T-helper 22 cell (primary cell): ENCODE measurements around the gene FRAS1.

Experiments
- DNase-seq: peaks from one replicate; pipeline ENCODE4 v3.0.0-alpha.2; 2020; ENCODE audit warnings: low read depth

Gene FRAS1

GRCh38 chr4:78551420-78552351 is 494.6 kb downstream of the FRAS1 start, which contains the start of gene ANXA3:
Gene ANXA3 (plus strand): TSS chr4:78551770. CDS start chr4:78554474, 2,704 bp downstream.
- DNase-seq = no peak

- DNase-seq = no peak
Observed at GRCh38 chr4:78552389-78553042, 495.4 kb downstream of the FRAS1 start.

- DNase-seq = no peak
Observed at GRCh38 chr4:78553043-78553396, 495.9 kb downstream of the FRAS1 start.

DNA sequence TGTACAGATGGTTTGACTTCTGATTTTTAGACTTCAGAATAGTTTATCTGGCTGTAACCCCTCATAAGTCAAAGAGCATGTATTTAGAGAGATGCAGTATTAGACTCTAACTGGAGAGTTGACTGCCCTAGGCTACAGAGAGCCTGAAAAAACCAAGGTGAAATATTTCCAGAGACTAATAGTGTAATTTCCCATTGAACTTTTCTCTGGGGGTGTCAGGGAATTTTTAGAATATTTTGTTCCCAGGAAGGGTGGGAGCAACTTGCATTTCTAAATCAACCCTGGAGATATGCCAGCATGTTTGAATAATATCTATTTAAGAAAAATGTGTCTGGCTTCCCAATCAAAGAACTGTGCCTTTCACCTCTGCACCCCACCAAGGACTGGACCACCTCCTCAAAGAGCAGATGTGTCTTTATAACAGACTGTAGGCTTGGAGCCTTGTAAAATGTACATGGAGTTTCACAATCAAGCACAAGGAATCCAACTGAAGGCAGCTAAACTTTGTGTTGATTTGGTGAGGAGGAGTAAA is 496.5 kb downstream of the FRAS1 start:
- DNase-seq = no peak

GRCh38 chr4:78556665-78557064 is 499.5 kb downstream of the FRAS1 start:
- no peak for DNase-seq

- DNase-seq = no peak
Observed at GRCh38 chr4:78557841-78558240, 500.7 kb downstream of the FRAS1 start.

DNA sequence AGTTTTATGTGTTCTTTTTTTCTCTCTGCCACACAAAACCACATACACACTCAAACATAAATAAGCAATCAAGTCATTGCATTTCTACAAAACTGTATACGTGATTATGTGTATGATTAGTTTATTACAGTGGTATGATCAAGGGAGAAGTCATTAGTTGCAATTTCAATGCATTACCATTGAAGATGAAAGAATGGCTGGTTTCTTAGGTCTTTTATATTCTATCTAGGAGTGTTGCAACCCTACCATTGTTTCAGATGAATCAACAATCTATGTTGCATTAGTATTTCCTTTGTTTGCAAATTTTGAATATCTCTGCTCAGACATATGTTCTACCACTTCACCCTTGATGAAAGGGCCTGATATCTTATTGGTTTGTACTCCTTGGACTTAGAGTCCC is 501.3 kb downstream of the FRAS1 start:
- no peak for DNase-seq

GRCh38 chr4:78560296-78560963 is 503.3 kb downstream of the FRAS1 start:
- DNase-seq = no peak

- no peak for DNase-seq
Observed at GRCh38 chr4:78561677-78562076, 504.6 kb downstream of the FRAS1 start.

DNA sequence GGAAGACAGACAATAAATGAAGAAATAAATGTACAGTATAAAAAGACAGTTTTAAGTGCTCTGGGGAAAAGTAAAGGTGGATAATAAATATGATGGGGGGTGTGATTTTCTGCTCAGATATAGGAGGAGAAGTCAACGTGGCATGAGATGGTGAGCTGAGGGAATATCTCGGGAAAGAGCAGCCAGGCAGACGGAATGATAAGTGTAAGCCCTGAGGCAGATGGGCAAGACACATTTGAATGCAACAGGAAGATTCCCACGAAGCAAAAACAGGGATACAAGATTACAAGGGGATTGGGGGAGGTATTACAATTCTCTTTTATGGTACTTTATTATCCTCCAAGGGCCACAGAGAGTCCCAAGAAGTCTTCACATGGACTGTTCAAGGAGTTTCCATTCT is 505.6 kb downstream of the FRAS1 start:
- DNase-seq = no peak

DNA sequence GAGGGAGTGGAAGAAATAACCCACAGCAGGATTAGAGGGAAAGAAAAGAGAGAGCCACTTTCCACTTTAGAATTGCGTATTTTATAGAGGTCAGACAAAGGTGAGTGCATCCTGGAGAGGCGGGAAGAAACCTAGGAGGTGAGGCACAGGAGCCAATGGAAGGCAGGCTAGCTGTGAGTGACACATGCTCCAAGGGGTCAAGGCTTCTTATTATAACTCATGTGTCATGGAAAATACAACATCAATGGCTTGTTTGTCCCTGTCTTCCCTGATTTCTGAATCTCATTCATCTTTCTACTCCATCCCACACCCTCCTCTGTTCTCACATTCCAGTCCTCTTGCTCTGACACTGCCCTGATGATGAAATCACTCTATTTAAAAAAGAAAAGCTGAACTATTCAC is 508.8 kb downstream of the FRAS1 start:
- DNase-seq = no peak

DNA sequence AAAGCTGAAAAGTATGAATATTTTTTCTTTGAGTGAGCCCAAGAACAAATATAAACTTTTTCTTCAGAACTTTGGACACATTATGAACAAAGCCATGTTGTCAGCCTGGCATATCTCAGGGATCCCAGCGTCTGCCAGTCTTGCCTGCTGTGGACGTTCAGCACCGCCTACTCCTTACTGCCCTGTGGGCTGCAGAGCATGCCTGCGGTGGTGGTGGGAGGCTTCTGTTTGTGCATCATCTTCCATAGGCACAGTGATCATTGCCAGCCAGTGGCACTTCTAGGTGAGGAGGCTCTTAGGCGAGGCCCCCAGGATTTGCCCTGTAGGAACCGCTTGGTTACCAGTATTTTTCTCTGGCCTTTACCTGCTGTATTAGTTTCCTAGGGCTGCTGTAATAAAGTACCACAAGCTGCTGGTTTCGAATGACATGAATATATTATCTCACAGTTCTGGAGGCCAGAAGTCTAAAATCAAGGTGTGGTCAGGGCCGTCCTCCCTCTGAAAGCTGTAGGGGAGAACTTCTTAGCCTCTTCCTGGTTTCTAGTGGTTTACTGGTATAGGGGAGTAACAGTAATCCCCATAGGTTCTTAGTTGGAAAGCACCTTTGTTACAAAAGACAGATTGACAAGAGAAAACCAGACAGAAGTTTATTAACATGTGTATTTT is 509.8 kb downstream of the FRAS1 start:
- DNase-seq = no peak

- no peak for DNase-seq
Observed at GRCh38 chr4:78567500-78568060, 510.5 kb downstream of the FRAS1 start.

DNA sequence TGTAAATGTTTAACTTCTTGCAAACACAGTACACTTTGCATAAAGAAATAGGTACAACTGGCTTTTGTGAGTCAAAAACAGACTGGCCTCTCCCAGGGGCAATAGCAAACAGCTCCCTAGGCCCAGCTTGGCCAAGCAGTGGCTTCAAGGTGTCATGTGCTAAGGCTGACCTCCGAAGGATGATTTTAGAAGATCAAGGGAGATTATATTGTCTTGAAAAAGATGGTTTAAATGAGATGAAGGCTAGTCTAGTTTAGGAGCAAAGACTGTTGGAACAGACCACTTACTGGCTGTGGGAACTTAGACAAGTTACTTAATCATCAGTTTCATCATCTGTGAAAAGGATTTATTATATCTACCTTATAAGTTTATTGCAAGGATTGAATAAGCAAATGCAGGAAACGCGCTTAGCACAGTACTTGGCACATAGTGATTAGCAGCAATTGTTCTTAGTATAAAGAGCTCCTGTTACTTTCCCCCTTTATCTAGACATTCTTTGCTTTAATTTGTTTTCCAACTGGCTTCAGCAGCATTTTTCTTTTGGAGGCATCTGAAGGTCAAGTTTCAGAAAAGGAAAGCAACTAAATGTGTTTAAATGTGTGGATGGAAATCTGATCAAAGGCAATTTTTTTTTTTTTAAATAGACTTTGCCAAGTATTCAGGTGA is 511.6 kb downstream of the FRAS1 start:
- no peak for DNase-seq

GRCh38 chr4:78569306-78569821 is 512.2 kb downstream of the FRAS1 start:
- DNase-seq = no peak

- DNase-seq = no peak
Observed at GRCh38 chr4:78570117-78570516, 513.0 kb downstream of the FRAS1 start.

DNA sequence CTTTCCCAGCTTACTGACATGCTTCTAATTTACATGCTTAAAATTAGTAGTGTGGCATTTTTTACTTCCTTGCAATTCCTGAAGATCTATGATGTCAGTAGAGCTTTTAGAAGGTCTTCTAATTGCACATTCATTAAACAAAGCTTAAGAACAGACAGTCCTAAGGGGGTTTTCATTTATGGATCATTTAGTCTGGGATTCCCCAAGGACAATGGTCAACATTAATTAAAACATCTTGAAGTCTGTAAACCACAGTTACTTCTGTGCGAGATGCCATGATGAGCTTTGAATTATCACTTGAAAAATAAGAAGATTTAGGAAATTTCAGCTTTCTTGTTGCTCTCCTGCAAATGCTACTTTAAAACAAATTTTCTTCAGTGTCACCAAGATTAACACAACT is 514.7 kb downstream of the FRAS1 start:
- DNase-seq = no peak

DNA sequence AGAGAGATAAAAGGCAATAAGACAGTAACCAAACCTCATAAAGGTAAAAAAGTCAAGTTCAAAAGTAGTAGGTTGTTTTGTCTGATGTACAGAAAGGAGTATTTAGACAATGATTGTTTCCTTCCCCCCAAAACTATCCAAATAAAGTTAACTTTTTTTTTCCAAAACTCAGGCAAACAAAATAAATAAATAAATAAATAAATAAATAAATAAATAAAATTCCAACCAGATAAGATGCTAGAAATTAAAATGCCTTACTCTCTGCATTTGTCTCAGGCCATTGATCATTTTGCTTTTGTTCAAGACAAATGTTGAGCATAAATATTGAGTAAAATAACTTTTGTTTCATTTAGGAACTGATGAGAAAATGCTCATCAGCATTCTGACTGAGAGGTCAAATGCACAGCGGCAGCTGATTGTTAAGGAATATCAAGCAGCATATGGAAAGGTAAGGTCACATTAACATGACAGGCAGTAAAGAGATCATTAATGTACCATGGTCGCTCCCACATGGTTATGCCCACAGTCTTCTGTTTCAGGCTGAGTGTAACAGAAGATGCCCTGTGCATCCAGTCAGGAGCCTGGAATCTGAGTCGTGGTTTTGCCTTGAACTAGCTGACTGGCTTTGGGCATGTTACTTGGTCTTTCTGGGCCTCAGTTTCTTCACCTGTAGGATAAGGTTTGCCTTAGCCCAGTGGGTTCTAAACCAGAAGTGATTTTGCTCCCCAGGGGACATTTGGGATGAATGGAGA is 521.7 kb downstream of the FRAS1 start:
- no peak for DNase-seq

DNA sequence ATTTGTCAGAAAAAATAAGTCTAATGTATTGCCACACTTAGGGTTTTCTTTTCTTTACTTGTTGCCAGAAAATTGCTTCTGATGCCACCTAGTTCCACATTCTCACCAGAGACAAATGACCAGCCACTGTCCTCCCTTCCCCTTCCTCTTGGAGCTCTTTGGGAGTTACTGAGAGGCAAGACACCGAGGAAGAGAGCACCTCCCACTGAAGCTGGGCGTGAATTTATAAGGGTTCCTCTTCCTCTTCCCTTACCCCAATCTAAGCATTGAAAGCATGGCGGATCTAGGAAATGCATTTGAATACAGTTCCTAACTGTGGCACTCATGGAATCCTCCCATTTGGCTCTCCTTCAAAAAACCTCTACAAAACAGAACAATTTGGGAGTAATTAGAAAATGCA is 524.5 kb downstream of the FRAS1 start:
- DNase-seq = no peak

DNA sequence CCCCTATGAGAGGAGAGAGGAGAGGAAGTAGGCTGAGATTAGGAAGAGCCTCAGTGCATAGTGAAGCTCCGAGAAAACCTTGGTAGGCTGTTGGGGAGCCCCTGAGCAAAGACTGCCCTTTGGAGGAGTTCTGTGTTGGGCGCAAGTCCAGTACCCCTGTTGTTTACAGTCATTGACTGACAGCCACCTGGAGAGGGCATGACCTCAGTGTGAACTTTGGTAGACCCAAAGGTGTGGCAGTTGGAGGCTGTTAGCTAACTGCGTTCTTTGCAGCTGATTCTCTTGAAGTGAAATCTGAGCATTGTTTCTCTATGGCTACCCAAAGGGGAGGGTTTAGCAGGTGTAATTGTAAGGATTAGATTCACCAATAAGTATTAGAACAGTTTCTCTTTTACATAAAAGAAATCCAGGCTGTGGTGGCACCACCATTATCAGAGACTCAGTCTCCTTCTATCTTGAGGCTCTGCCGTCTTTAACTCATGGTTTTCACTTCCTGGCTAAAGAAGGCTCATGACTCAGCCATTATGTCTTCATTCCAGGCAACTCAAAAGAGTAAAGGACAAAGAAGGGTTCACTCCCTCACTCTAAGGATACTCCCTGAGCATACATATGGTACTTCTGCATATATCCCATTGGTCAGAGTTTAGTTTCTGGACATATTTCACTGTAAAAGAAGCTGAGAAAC is 527.9 kb downstream of the FRAS1 start:
- DNase-seq = no peak
